Measurements from ENCODE around the gene COL4A2. TPM values are rescaled to one million over a fixed set of nuclear protein-coding genes. Genes with fewer than 3 reads are reported as not detected.

COL4A2 gene
- total and polyA plus RNA-seq, 8 donors: 18.4 to 130 (median 43.8) TPM

DNA sequence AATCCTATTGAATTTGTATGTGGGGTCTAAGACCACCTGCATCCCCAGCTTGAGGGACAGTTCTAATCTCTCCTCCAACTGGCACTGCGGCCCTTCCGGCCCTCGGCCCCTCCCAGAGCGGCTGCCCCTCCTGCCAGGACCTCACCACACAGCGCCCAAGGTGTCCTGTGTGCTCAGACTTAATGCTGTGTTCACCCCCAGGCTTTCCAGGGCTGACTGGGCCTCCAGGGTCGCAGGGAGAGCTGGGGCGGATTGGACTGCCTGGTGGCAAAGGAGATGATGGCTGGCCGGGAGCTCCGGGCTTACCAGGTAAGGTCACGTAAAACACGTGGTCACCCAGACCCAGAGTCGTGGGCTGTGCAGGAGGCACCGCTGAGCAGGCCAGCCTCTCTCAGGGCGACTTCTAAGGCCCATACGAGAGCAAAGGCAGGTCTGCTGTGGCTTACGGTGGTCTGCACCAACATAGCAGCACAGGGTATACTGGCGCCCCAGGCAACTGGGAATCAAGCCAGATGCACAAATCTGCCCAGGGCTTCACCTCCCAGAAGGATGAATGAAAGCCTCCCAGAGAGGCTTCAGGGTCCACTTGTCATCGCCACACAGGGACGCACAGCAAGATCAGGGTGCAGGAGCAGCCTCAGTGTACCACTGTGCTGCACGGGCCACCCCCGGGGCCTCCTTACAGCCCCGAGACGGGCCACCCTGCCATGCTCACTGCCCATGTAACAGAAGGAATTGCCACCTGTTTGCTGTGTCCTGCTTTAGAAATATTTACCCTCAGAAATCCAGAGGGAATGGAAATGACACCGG is 185.0 kb downstream of the COL4A2 start:
- intact Hi-C loops (cut with DNase I): no loop called here
- H3K4me3 ChIP-seq: no peak overlapping the region
- 87 to 94% methylated on average over 22 to 24 of the region's 24 CpGs for WGBS, 2 donors
- peaks cover 0 to 4% (median 0%) of the 10 kb centered on the region in 3 donors for H3K36me3 ChIP-seq
- FAIRE-seq (no peak), DNase-seq (no peak), ATAC-seq (peak in 1 of 4 donors; percentile 12)
- no peak for TF ChIP-seq CTCF (IDR thresholded peaks at IDR 0.05)
- no peaks in the 10 kb centered on the region for H3K4me1 ChIP-seq
- H3K27ac ChIP-seq: no peak overlapping the region
- no peaks in the 10 kb centered on the region for H3K27me3 ChIP-seq
- H3K9me3 ChIP-seq: no peaks in the 10 kb centered on the region

- no peaks in the 10 kb centered on the region for H3K4me1 ChIP-seq
- H3K4me3 ChIP-seq: no peak overlapping the region
- ATAC-seq (peak in 2 of 4 donors; percentile 15 to 31), FAIRE-seq (no peak), DNase-seq (no peak)
- WGBS, 2 donors: 91 to 93% methylated on average over 30 of the region's 30 CpGs
- no peak overlapping the region for H3K27ac ChIP-seq
- no peak for TF ChIP-seq CTCF (IDR thresholded peaks at IDR 0.05)
- no peaks in the 10 kb centered on the region for H3K27me3 ChIP-seq
- peaks cover 0 to 4% (median 0%) of the 10 kb centered on the region in 3 donors for H3K36me3 ChIP-seq
- H3K9me3 ChIP-seq: no peaks in the 10 kb centered on the region
- intact Hi-C loops (cut with DNase I): no loop called here
These were observed 185.9 kb downstream of the COL4A2 start for GRCh38 chr13:110492679-110493593.

DNA sequence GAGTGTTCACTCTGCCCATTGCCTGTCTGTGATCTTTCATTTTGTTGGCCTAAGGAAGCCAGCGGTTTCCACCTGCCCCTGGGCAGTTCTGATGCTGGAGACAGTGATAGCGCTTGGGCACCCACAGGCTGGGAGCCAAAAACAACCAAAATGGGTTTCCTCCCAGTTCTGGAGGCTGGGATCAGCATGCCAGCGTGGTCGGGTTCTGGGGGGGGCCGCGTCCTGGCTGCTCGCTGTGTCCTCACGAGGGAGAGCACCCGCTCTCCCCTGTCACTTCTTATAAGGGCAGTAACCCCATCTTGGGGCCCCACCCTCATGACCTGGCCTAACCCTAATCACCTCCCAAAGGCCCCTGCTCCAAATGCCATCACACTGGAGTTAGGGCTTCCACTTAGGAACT is 186.5 kb downstream of the COL4A2 start:
- ATAC-seq (no peak), FAIRE-seq (no peak), DNase-seq (no peak)
- H3K27me3 ChIP-seq: no peaks in the 10 kb centered on the region
- H3K9me3 ChIP-seq: no peaks in the 10 kb centered on the region
- 95 to 96% methylated on average over 9 of the region's 9 CpGs for WGBS, 2 donors
- H3K4me1 ChIP-seq: no peaks in the 10 kb centered on the region
- peaks cover 0 to 4% (median 0%) of the 10 kb centered on the region in 3 donors for H3K36me3 ChIP-seq
- intact Hi-C loops (cut with DNase I): no loop called here
- no peak overlapping the region for H3K27ac ChIP-seq
- TF ChIP-seq CTCF (IDR thresholded peaks at IDR 0.05): no peak
- no peak overlapping the region for H3K4me3 ChIP-seq

GRCh38 chr13:110495376-110495775 is 188.3 kb downstream of the COL4A2 start:
- FAIRE-seq: no peak
- H3K36me3 ChIP-seq: peaks cover 0 to 4% (median 0%) of the 10 kb centered on the region in 3 donors
- WGBS, 2 donors: 81 to 83% methylated on average over 3 of the region's 3 CpGs

More at GRCh38 chr13:110495376-110495775, 188.3 kb downstream of the COL4A2 start:
- ATAC-seq (no peak), DNase-seq (no peak)
- TF ChIP-seq CTCF (IDR thresholded peaks at IDR 0.05): no peak
- no peak overlapping the region for H3K4me3 ChIP-seq
- no peaks in the 10 kb centered on the region for H3K27me3 ChIP-seq
- intact Hi-C loops (cut with DNase I): no loop called here
- no peaks in the 10 kb centered on the region for H3K4me1 ChIP-seq
- H3K9me3 ChIP-seq: no peaks in the 10 kb centered on the region
- H3K27ac ChIP-seq: no peak overlapping the region

All from pancreas (tissue), 10 donors.